T-helper 22 cell (primary cell): ENCODE data around the gene TMEM51.

Source experiments
- DNase-seq: peaks from one replicate; pipeline ENCODE4 v3.0.0-alpha.2; 2020; ENCODE audit warnings: low read depth

TMEM51 gene

GRCh38 chr1:15218287-15219279 is 65.0 kb downstream of the TMEM51 start:
- DNase-seq, result no peak

GRCh38 chr1:15219280-15220023 is 65.9 kb downstream of the TMEM51 start:
- DNase-seq, result no peak

- no peak for DNase-seq
Measured at GRCh38 chr1:15220024-15220392, 66.5 kb downstream of the TMEM51 start.

- no peak for DNase-seq
Measured at GRCh38 chr1:15220825-15221431, 67.4 kb downstream of the TMEM51 start.

GRCh38 chr1:15222653-15223303 is 69.2 kb downstream of the TMEM51 start:
- DNase-seq, result no peak

- DNase-seq, result no peak
Measured at GRCh38 chr1:15224259-15224869, 70.8 kb downstream of the TMEM51 start.

GRCh38 chr1:15224974-15225373 is 71.4 kb downstream of the TMEM51 start:
- no peak for DNase-seq

GRCh38 chr1:15225461-15225860 is 71.9 kb downstream of the TMEM51 start:
- DNase-seq, result no peak

- no peak for DNase-seq
Measured at GRCh38 chr1:15226388-15227255, 73.1 kb downstream of the TMEM51 start.

- DNase-seq, result no peak
Measured at GRCh38 chr1:15229707-15230131, 76.2 kb downstream of the TMEM51 start.

- DNase-seq, result no peak
Measured at GRCh38 chr1:15231714-15232201, 78.2 kb downstream of the TMEM51 start.

- DNase-seq, result no peak
Measured at GRCh38 chr1:15233689-15234088, 80.1 kb downstream of the TMEM51 start.

GRCh38 chr1:15236321-15236721 is 82.8 kb downstream of the TMEM51 start:
- no peak for DNase-seq

GRCh38 chr1:15236746-15237145 is 83.2 kb downstream of the TMEM51 start:
- no peak for DNase-seq

GRCh38 chr1:15238789-15239188 is 85.2 kb downstream of the TMEM51 start:
- no peak for DNase-seq

- no peak for DNase-seq
Measured at GRCh38 chr1:15242766-15243165, 89.2 kb downstream of the TMEM51 start.

- DNase-seq, result no peak
Measured at GRCh38 chr1:15243275-15244043, 89.9 kb downstream of the TMEM51 start.

GRCh38 chr1:15244813-15245212 is 91.3 kb downstream of the TMEM51 start:
- DNase-seq, result no peak

GRCh38 chr1:15245593-15246360 is 92.2 kb downstream of the TMEM51 start:
- no peak for DNase-seq
